OCI-LY7 (cell line): ENCODE measurements around the gene CCDC192. TPM values are rescaled to one million over a fixed set of nuclear protein-coding genes. Genes with fewer than 3 reads are reported as not detected.

Experiments used
- BruUV-seq: library from RNA; stranded (reverse); fragments of 400-500 nt; replicated peaks from 2 replicates; lab custom pipeline; 2021; lab: Mats Ljungman, UMichigan
- CTCF ChIA-PET: fragments of 300-600 bp; sonication (Branson Sonifier 250); formaldehyde crosslinking; loops from one replicate; lab custom pipeline; 2022; ENCODE audit warnings: antibody characterized with exemption; ENCODE audit not compliant: unreplicated experiment; lab: Charles Lee
- POLR2A ChIA-PET: fragments of 300-600 bp; sonication (Branson Sonifier 250); formaldehyde crosslinking; loops from one replicate; lab custom pipeline; 2022; ENCODE audit warnings: antibody characterized with exemption; lab: Charles Lee
- DNase-seq: peaks from one replicate; pipeline ENCODE4 v3.0.0-alpha.2; 2015; ENCODE audit warnings: low spot score
- H2AFZ ChIP-seq: fragments of 200-600 bp; sonication (generic), shearing (Covaris generic); 2 replicates; pipeline ENCODE4 v1.6.1; 2014; ENCODE audit warnings: mild to moderate bottlenecking, antibody characterized with exemption, low read length, moderate library complexity
- H3K27ac ChIP-seq: fragments of 200-600 bp; sonication (generic); 2 replicates; pipeline ENCODE4 v1.5.1; 2014; ENCODE audit warnings: mixed run types, low read depth, mild to moderate bottlenecking, moderate library complexity, low read length, inconsistent platforms; ENCODE audit not compliant: poor library complexity, severe bottlenecking
- H3K36me3 ChIP-seq: fragments of 200-600 bp; sonication (generic); 2 replicates; pipeline ENCODE4 v1.6.1; 2014; ENCODE audit warnings: mild to moderate bottlenecking, antibody characterized with exemption, low read length, moderate library complexity, mixed read lengths; ENCODE audit not compliant: insufficient read depth
- H3K4me1 ChIP-seq: fragments of 200-600 bp; sonication (generic); 2 replicates; pipeline ENCODE4 v1.5.1; 2014; ENCODE audit warnings: mild to moderate bottlenecking, low read length; ENCODE audit not compliant: insufficient read depth, poor library complexity, severe bottlenecking
- H3K4me2 ChIP-seq: fragments of 200-600 bp; sonication (generic); 2 replicates; pipeline ENCODE4 v1.6.1; 2014; ENCODE audit warnings: mild to moderate bottlenecking, low read length
- H3K4me3 ChIP-seq: fragments of 200-600 bp; sonication (generic); 2 replicates; pipeline ENCODE4 v1.5.1; 2014; ENCODE audit warnings: mild to moderate bottlenecking, low read depth, low read length; ENCODE audit not compliant: poor library complexity, severe bottlenecking
- H3K79me2 ChIP-seq: fragments of 200-600 bp; sonication (generic); 2 replicates; pipeline ENCODE4 v1.6.1; 2016; ENCODE audit warnings: low read depth, mild to moderate bottlenecking, low read length, moderate library complexity, mixed read lengths; ENCODE audit not compliant: insufficient read depth
- H3K9me2 ChIP-seq: fragments of 200-600 bp; sonication (generic); 2 replicates; pipeline ENCODE4 v1.6.1; 2016; ENCODE audit warnings: mild to moderate bottlenecking, low read length, mixed read lengths; ENCODE audit not compliant: insufficient read depth
- H3K9me3 ChIP-seq: fragments of 200-600 bp; sonication (generic); 2 replicates; pipeline ENCODE4 v1.6.1; 2014; ENCODE audit warnings: mild to moderate bottlenecking, mixed run types, low read length, mixed read lengths
- H4K20me1 ChIP-seq: fragments of 200-600 bp; sonication (generic); 2 replicates; pipeline ENCODE4 v1.6.1; 2014; ENCODE audit warnings: mild to moderate bottlenecking, antibody characterized with exemption, low read length, moderate library complexity, mixed read lengths; ENCODE audit not compliant: insufficient read depth
- CTCF ChIP-seq: fragments of 200-600 bp; sonication (generic); conservative IDR thresholded peaks from 2 replicates; pipeline ENCODE4 v1.5.1; 2014; ENCODE audit warnings: mild to moderate bottlenecking, antibody characterized with exemption, low read length, moderate library complexity, mixed read lengths
- EZH2phosphoT487 ChIP-seq: fragments of 200-600 bp; sonication (generic); IDR thresholded peaks from 2 replicates; pipeline ENCODE4 v1.6.1; 2018; ENCODE audit warnings: low read depth, borderline replicate concordance, mild to moderate bottlenecking, mixed run types, antibody characterized with exemption, low read length, moderate library complexity, mixed read lengths
- intact Hi-C: fragments of 100-400 bp; cut with micrococcal nuclease; formaldehyde crosslinking; loops from one replicate; pipeline ENCODE4 v1.10.0; 2022; ENCODE audit not compliant: unreplicated experiment
- total RNA-seq, 2 experiments: library from RNA; depleted of rRNA in 1 of 2; stranded (reverse); fragments of >200 nt in 1 of 2; shearing (Covaris generic) in 1 of 2; gene quantifications; 2 replicates each; pipeline ENCODE4 v1.2.3, GENCODE V29; 2014 to 2022

Gene CCDC192
- total RNA-seq, 2 experiments from 2014 or later, result not detected

GRCh38 chr5:127875235-127876021 lies 172.2 kb downstream of the CCDC192 start:
- intact Hi-C loops, result loop anchor here (1.0 to 2.0 kb wide), 2 partner anchors 209 to 326 kb away; no protein-coding TSS in a partner anchor
- no peaks in the 10 kb centered on the region for H4K20me1 ChIP-seq
- ChIA-PET POLR2A (interaction anchor here (0.6 to 1.0 kb wide), 4 partner anchors 15 to 276 kb away, joined by 3 to 5 read pairs (median 3); no protein-coding TSS in a partner anchor), CTCF (interaction anchor here (0.6 kb wide), 1 partner anchor 340 kb away, joined by 3 read pairs; no protein-coding TSS in a partner anchor)
- no peaks in the 10 kb centered on the region for H3K79me2 ChIP-seq
- no peaks in the 10 kb centered on the region for H3K36me3 ChIP-seq
- no peaks in the 10 kb centered on the region for H3K9me3 ChIP-seq
- no peaks in the 10 kb centered on the region for H3K9me2 ChIP-seq
- H3K27ac ChIP-seq, result no peak overlapping the region
- H3K4me3 ChIP-seq, result no peak overlapping the region
- H3K4me1 ChIP-seq, result no peaks in the 10 kb centered on the region
- no TSS peak for BruUV-seq
- peak; percentile 60 for DNase-seq
- TF ChIP-seq CTCF (peak; percentile 68), EZH2phosphoT487 (no peak)
- no peak overlapping the region for H3K4me2 ChIP-seq
- H2AFZ ChIP-seq, result peak overlapping the region; percentile 39; the same call in 1 of the 2 replicates

GRCh38 chr5:127876384-127876783 lies 173.2 kb downstream of the CCDC192 start:
- no TSS peak for BruUV-seq
- CTCF ChIA-PET, result interaction anchor here (0.6 kb wide), 1 partner anchor 339 kb away, joined by 3 read pairs; no protein-coding TSS in a partner anchor
- Histone ChIP-seq H3K4me1 (no peaks in the 10 kb centered on the region), H3K4me2 (no peak overlapping the region), H3K79me2 (no peaks in the 10 kb centered on the region), H3K9me2 (no peaks in the 10 kb centered on the region), H3K36me3 (no peaks in the 10 kb centered on the region), H3K27ac (no peak overlapping the region), H3K9me3 (no peaks in the 10 kb centered on the region), H2AFZ (no peak overlapping the region), H3K4me3 (no peak overlapping the region), H4K20me1 (no peaks in the 10 kb centered on the region)
- no peak for DNase-seq
- intact Hi-C loops, result no loop called here
- POLR2A ChIA-PET, result interaction anchor here (0.8 kb wide), 1 partner anchor 14 kb away, joined by 3 read pairs; no protein-coding TSS in a partner anchor
- TF ChIP-seq CTCF (no peak), EZH2phosphoT487 (no peak)
